GM23248 (cell line): ENCODE measurements around the gene OPRL1. TPM values are rescaled to one million over a fixed set of nuclear protein-coding genes. Genes with fewer than 3 reads are reported as not detected.

Experiments used
- DNase-seq: peaks from one replicate; pipeline ENCODE4 v3.0.0-alpha.2; 2015
- H2AFZ ChIP-seq: fragments of 200-600 bp; sonication (generic); 2 replicates; pipeline ENCODE4 v1.6.1; 2016; ENCODE audit warnings: antibody characterized with exemption
- H3F3A ChIP-seq: fragments of 200-600 bp; sonication (generic); 2 replicates; pipeline ENCODE4 v1.6.1; 2016; ENCODE audit warnings: mild to moderate bottlenecking, antibody characterized with exemption, mixed run types; ENCODE audit not compliant: insufficient read depth
- H3K27ac ChIP-seq: fragments of 200-600 bp; sonication (generic); 2 replicates; pipeline ENCODE4 v1.5.1; 2016; ENCODE audit warnings: mild to moderate bottlenecking
- H3K27me3 ChIP-seq: fragments of 200-600 bp; sonication (generic); replicated peaks from 2 replicates; pipeline ENCODE4 v1.6.1; 2016; ENCODE audit warnings: mild to moderate bottlenecking; ENCODE audit not compliant: insufficient read depth
- H3K36me3 ChIP-seq: fragments of 200-600 bp; sonication (generic); 2 replicates; pipeline ENCODE4 v1.6.1; 2016; ENCODE audit warnings: low read depth, mild to moderate bottlenecking
- H3K4me1 ChIP-seq: fragments of 200-600 bp; sonication (generic); 2 replicates; pipeline ENCODE4 v1.6.1; 2016; ENCODE audit warnings: mild to moderate bottlenecking; ENCODE audit not compliant: insufficient read depth
- H3K4me2 ChIP-seq: fragments of 200-600 bp; sonication (generic); one replicate; pipeline ENCODE4 v1.6.1; 2016; ENCODE audit warnings: mild to moderate bottlenecking; ENCODE audit not compliant: unreplicated experiment
- H3K4me3 ChIP-seq: fragments of 200-600 bp; sonication (generic); 2 replicates; pipeline ENCODE4 v1.5.1; 2016; ENCODE audit warnings: mild to moderate bottlenecking
- H3K79me2 ChIP-seq: fragments of 200-600 bp; sonication (generic); 2 replicates; pipeline ENCODE4 v1.6.1; 2016; ENCODE audit warnings: mild to moderate bottlenecking; ENCODE audit not compliant: insufficient read depth
- H3K9ac ChIP-seq: fragments of 200-600 bp; sonication (generic); 2 replicates; pipeline ENCODE4 v1.6.1; 2016; ENCODE audit warnings: mild to moderate bottlenecking
- H3K9me2 ChIP-seq: fragments of 200-600 bp; sonication (generic); 2 replicates; pipeline ENCODE4 v1.6.1; 2016; ENCODE audit warnings: mixed run types, mild to moderate bottlenecking, moderate library complexity; ENCODE audit not compliant: insufficient read depth
- H3K9me3 ChIP-seq: fragments of 200-600 bp; sonication (generic); one replicate; pipeline ENCODE4 v1.6.1; 2017; ENCODE audit warnings: low read depth
- H4K20me1 ChIP-seq: fragments of 200-600 bp; sonication (generic); 2 replicates; pipeline ENCODE4 v1.6.0; 2016; ENCODE audit not compliant: insufficient read depth
- EZH2 ChIP-seq: fragments of 200-600 bp; sonication (generic); IDR thresholded peaks from 2 replicates; pipeline ENCODE4 v1.6.1; 2018; ENCODE audit warnings: antibody characterized with exemption, mild to moderate bottlenecking; ENCODE audit not compliant: insufficient read depth, poor library complexity, severe bottlenecking
- EZH2phosphoT487 ChIP-seq: fragments of 200-600 bp; sonication (generic); IDR thresholded peaks from 2 replicates; pipeline ENCODE4 v1.6.1; 2018; ENCODE audit warnings: antibody characterized with exemption, moderate library complexity, mild to moderate bottlenecking, low read depth; ENCODE audit not compliant: insufficient read depth
- WGBS, 2 experiments: methylation state at CpG; one replicate each; pipeline ENCODE4 v1.1.6; 2015 to 2017; ENCODE audit warnings: low lambda C conversion rate in 2 of 2, low coverage in 1 of 2; ENCODE audit errors: missing lambda C conversion rate in 2 of 2; 5-methylcytosine and 5-hydroxymethylcytosine counted together
- in situ Hi-C: fragments of 300-500 bp; cut with MboI; formaldehyde crosslinking; loops from 2 replicates; pipeline ENCODE4 v1.15.0; 2020
- polyA plus RNA-seq: library from polyadenylated mRNA; unstranded; fragments of >200 nt; fragmentation: Nextera tagmentation; extraction: Ambion mirVana; gene quantifications from 2 replicates; pipeline ENCODE4 v1.2.1, GENCODE V29; 2016
- total RNA-seq: library from RNA; depleted of rRNA; stranded (reverse); fragments of >200 nt; shearing (Covaris generic); gene quantifications from 2 replicates; pipeline ENCODE4 v1.2.3, GENCODE V29; 2014

The OPRL1 gene
- total and polyA plus RNA-seq, 2 experiments from 2014 or later, result 0.35 to 0.86 TPM

GRCh38 chr20:64099086-64099786 is 19.4 kb downstream of the OPRL1 start:
- WGBS, 2 experiments, result 64 to 66% methylated on average over 21 of the region's 21 CpGs
- in situ Hi-C loops, result no loop called here
- TF ChIP-seq EZH2 (no peak), EZH2phosphoT487 (no peak)

GRCh38 chr20:64099880-64100565 is 20.1 kb downstream of the OPRL1 start:
- H3K4me1 ChIP-seq, result no peaks in the 10 kb centered on the region
- no peak overlapping the region for H3K9ac ChIP-seq
- no peaks in the 10 kb centered on the region for H3F3A ChIP-seq
- H3K79me2 ChIP-seq, result no peaks in the 10 kb centered on the region
- no peak overlapping the region for H3K4me3 ChIP-seq
- TF ChIP-seq EZH2, result no peak
- TF ChIP-seq EZH2phosphoT487, result no peak
- H3K9me2 ChIP-seq, result no peaks in the 10 kb centered on the region
- H3K9me3 ChIP-seq, result no peaks in the 10 kb centered on the region
- in situ Hi-C loops, result no loop called here
- no peaks in the 10 kb centered on the region for H3K36me3 ChIP-seq
- no peaks in the 10 kb centered on the region for H4K20me1 ChIP-seq
- peaks cover 35% of the 10 kb centered on the region for H3K27me3 ChIP-seq
- H3K27ac ChIP-seq, result no peak overlapping the region
- WGBS, 2 experiments, result 48 to 54% methylated on average over 13 to 14 of the region's 14 CpGs
- DNase-seq, result no peak
- no peak overlapping the region for H3K4me2 ChIP-seq
- H2AFZ ChIP-seq, result no peak overlapping the region

More at GRCh38 chr20:64099086-64099786, 19.4 kb downstream of the OPRL1 start:
- Histone ChIP-seq H4K20me1 (no peaks in the 10 kb centered on the region), H3K27me3 (peaks cover 35% of the 10 kb centered on the region), H3K9me2 (no peaks in the 10 kb centered on the region), H3K9me3 (no peaks in the 10 kb centered on the region), H3K4me3 (no peak overlapping the region), H3K79me2 (no peaks in the 10 kb centered on the region), H3K9ac (no peak overlapping the region), H2AFZ (no peak overlapping the region), H3K4me1 (no peaks in the 10 kb centered on the region), H3K4me2 (no peak overlapping the region), H3K27ac (no peak overlapping the region), H3F3A (no peaks in the 10 kb centered on the region), H3K36me3 (no peaks in the 10 kb centered on the region)
- DNase-seq, result no peak

GRCh38 chr20:64100566-64100888 is 20.6 kb downstream of the OPRL1 start:
- in situ Hi-C loops, result no loop called here
- 34 to 51% methylated on average over 4 of the region's 4 CpGs for WGBS, 2 experiments
- H3K4me3 ChIP-seq, result no peak overlapping the region
- no peak for DNase-seq
- no peaks in the 10 kb centered on the region for H3K9me2 ChIP-seq
- no peak overlapping the region for H2AFZ ChIP-seq
- no peaks in the 10 kb centered on the region for H3K4me1 ChIP-seq
- H3F3A ChIP-seq, result no peaks in the 10 kb centered on the region
- H3K79me2 ChIP-seq, result no peaks in the 10 kb centered on the region
- peaks cover 35% of the 10 kb centered on the region for H3K27me3 ChIP-seq
- no peak overlapping the region for H3K4me2 ChIP-seq
- no peak overlapping the region for H3K9ac ChIP-seq
- H3K27ac ChIP-seq, result no peak overlapping the region
- H3K9me3 ChIP-seq, result no peaks in the 10 kb centered on the region
- TF ChIP-seq EZH2 (no peak), EZH2phosphoT487 (no peak)
- no peaks in the 10 kb centered on the region for H4K20me1 ChIP-seq
- H3K36me3 ChIP-seq, result no peaks in the 10 kb centered on the region

GRCh38 chr20:64100946-64101688 is 21.2 kb downstream of the OPRL1 start:
- H3K4me3 ChIP-seq, result no peak overlapping the region
- DNase-seq, result no peak
- peaks cover 35% of the 10 kb centered on the region for H3K27me3 ChIP-seq
- no peaks in the 10 kb centered on the region for H3F3A ChIP-seq
- H3K9ac ChIP-seq, result no peak overlapping the region
- H3K4me1 ChIP-seq, result no peaks in the 10 kb centered on the region
- WGBS, 2 experiments, result 63 to 65% methylated on average over 9 of the region's 9 CpGs
- no peaks in the 10 kb centered on the region for H3K9me2 ChIP-seq
- no peaks in the 10 kb centered on the region for H3K9me3 ChIP-seq
- in situ Hi-C loops, result no loop called here
- no peaks in the 10 kb centered on the region for H4K20me1 ChIP-seq
- TF ChIP-seq EZH2phosphoT487, result no peak
- TF ChIP-seq EZH2, result no peak
- H3K27ac ChIP-seq, result no peak overlapping the region
- no peak overlapping the region for H2AFZ ChIP-seq
- H3K36me3 ChIP-seq, result no peaks in the 10 kb centered on the region
- no peaks in the 10 kb centered on the region for H3K79me2 ChIP-seq
- H3K4me2 ChIP-seq, result no peak overlapping the region
